ENCODE results near the gene HS3ST3A1.

Gene HS3ST3A1

DNA sequence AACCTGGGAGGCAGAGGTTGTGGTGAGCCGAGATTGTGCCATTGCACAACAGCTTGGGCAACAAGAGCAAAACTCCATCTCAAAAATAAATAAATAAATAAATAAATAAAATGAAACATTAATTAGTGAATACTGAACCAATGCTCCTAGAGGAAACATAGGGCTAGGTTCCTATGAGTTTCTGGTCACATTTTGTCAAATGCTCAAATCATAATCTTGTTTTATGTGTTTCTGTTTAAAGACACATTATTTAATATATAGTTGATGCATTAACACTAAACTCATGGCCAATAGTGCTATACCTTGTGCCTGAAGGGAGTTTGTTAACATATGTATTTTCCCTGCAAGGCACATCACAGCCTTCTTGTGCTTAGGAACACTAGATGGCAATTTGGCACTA lies 66.8 kb downstream of the HS3ST3A1 start:
- H4K20me1 ChIP-seq (ENCODE audit: control insufficient read depth, insufficient read depth, low read depth, low read length), result no peaks in the 10 kb centered on the region
- H3K27me3 ChIP-seq (ENCODE audit: control insufficient read depth, low read length), result no peaks in the 10 kb centered on the region
- TF ChIP-seq, protein P1, sequence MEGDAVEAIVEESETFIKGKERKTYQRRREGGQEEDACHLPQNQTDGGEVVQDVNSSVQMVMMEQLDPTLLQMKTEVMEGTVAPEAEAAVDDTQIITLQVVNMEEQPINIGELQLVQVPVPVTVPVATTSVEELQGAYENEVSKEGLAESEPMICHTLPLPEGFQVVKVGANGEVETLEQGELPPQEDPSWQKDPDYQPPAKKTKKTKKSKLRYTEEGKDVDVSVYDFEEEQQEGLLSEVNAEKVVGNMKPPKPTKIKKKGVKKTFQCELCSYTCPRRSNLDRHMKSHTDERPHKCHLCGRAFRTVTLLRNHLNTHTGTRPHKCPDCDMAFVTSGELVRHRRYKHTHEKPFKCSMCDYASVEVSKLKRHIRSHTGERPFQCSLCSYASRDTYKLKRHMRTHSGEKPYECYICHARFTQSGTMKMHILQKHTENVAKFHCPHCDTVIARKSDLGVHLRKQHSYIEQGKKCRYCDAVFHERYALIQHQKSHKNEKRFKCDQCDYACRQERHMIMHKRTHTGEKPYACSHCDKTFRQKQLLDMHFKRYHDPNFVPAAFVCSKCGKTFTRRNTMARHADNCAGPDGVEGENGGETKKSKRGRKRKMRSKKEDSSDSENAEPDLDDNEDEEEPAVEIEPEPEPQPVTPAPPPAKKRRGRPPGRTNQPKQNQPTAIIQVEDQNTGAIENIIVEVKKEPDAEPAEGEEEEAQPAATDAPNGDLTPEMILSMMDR (IDR thresholded peaks at IDR 0.05; ENCODE audit: low read depth, low read length, poor library complexity, severe bottlenecking), result no peak
- no peak for TF ChIP-seq EZH2phosphoT487 (IDR thresholded peaks at IDR 0.05; ENCODE audit: borderline replicate concordance, low read length)
- no peak overlapping the region for H3K27ac ChIP-seq (ENCODE audit: low read depth, low read length)
- peaks cover 3% of the 10 kb centered on the region; the same call in 1 of the 2 replicates for H3K9me3 ChIP-seq (ENCODE audit: control insufficient read depth, insufficient read depth, low read length)
- H3K4me2 ChIP-seq (ENCODE audit: low read length), result no peak overlapping the region
- H3K9me2 ChIP-seq (replicated peaks; ENCODE audit: control insufficient read depth, low read length), result no peaks in the 10 kb centered on the region
- no peaks in the 10 kb centered on the region for H3K79me2 ChIP-seq (ENCODE audit: control insufficient read depth, low read length)
- H3K4me3 ChIP-seq (ENCODE audit: low read length), result no peak overlapping the region
- H3F3A ChIP-seq (ENCODE audit: control insufficient read depth, insufficient read depth), result no peaks in the 10 kb centered on the region
- H3K4me1 ChIP-seq (ENCODE audit: control insufficient read depth, low read length), result no peaks in the 10 kb centered on the region
- no peaks in the 10 kb centered on the region for H3K36me3 ChIP-seq (ENCODE audit: control insufficient read depth, low read length)

DNA sequence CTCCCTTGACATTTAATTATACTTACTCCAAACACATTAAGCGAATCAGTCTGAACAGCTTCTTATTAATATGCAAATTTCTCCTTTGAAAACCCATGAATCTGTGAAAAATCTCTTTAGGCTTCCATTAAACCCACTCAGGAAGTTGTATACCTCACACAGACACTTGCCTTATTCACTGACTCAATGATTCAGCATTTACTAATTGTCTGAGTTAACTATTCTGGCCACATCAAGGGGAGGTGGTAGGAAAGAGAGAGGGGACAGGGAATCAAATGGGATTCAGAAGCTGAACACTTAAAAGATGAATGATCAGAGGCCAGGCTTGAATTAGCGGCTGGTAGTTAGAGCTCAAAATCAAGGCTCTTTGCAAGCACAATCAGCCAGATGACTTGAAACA lies 70.0 kb downstream of the HS3ST3A1 start:
- Histone ChIP-seq H3K9me3 (ENCODE audit: control insufficient read depth, insufficient read depth, low read length) (peaks cover 3% of the 10 kb centered on the region; the same call in 1 of the 2 replicates), H3K4me2 (ENCODE audit: low read length) (no peak overlapping the region), H3K79me2 (ENCODE audit: control insufficient read depth, low read length) (no peaks in the 10 kb centered on the region), H3F3A (ENCODE audit: control insufficient read depth, insufficient read depth) (no peaks in the 10 kb centered on the region), H3K4me1 (ENCODE audit: control insufficient read depth, low read length) (no peaks in the 10 kb centered on the region), H4K20me1 (ENCODE audit: control insufficient read depth, insufficient read depth, low read depth, low read length) (no peaks in the 10 kb centered on the region), H3K9me2 (replicated peaks; ENCODE audit: control insufficient read depth, low read length) (no peaks in the 10 kb centered on the region), H3K36me3 (ENCODE audit: control insufficient read depth, low read length) (no peaks in the 10 kb centered on the region), H3K27me3 (ENCODE audit: control insufficient read depth, low read length) (no peaks in the 10 kb centered on the region), H3K4me3 (ENCODE audit: low read length) (no peak overlapping the region), H3K27ac (ENCODE audit: low read depth, low read length) (no peak overlapping the region)
- TF ChIP-seq, protein P1 (IDR thresholded peaks at IDR 0.05; ENCODE audit: low read depth, low read length, poor library complexity, severe bottlenecking), result no peak
- no peak for TF ChIP-seq EZH2phosphoT487 (IDR thresholded peaks at IDR 0.05; ENCODE audit: borderline replicate concordance, low read length)

DNA sequence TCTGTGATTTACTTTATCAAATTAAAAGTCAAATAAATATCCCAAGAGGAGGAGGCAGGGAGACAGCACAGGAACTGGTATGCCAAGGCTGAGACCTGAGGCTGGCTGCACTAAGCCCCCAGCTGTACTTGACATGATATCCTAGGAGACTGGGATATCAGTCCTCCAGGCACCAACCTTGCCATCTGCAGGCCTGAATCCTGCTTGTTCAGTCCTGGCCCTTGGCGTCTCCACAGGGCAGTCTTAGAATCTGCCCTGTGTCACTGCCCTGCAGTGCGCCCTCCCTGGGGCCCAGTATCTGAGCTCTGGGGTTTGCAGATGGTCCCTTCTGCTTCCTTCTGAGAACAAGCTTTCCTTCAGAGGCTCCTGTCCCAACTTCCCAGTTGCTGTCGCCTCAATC lies 75.9 kb downstream of the HS3ST3A1 start:
- H3F3A ChIP-seq (ENCODE audit: control insufficient read depth, insufficient read depth), result no peaks in the 10 kb centered on the region

More for the DNA sequence above, 75.9 kb downstream of the HS3ST3A1 start:
- Histone ChIP-seq H3K27ac (ENCODE audit: low read depth, low read length) (no peak overlapping the region), H3K9me2 (replicated peaks; ENCODE audit: control insufficient read depth, low read length) (no peaks in the 10 kb centered on the region), H3K27me3 (ENCODE audit: control insufficient read depth, low read length) (no peaks in the 10 kb centered on the region), H3K4me2 (ENCODE audit: low read length) (no peak overlapping the region), H3K36me3 (ENCODE audit: control insufficient read depth, low read length) (no peaks in the 10 kb centered on the region), H4K20me1 (ENCODE audit: control insufficient read depth, insufficient read depth, low read depth, low read length) (no peaks in the 10 kb centered on the region), H3K79me2 (ENCODE audit: control insufficient read depth, low read length) (no peaks in the 10 kb centered on the region), H3K4me3 (ENCODE audit: low read length) (no peak overlapping the region), H3K4me1 (ENCODE audit: control insufficient read depth, low read length) (no peaks in the 10 kb centered on the region), H3K9me3 (ENCODE audit: control insufficient read depth, insufficient read depth, low read length) (no peaks in the 10 kb centered on the region)
- TF ChIP-seq EZH2phosphoT487 (IDR thresholded peaks at IDR 0.05; ENCODE audit: borderline replicate concordance, low read length), result no peak
- TF ChIP-seq, protein P1 (IDR thresholded peaks at IDR 0.05; ENCODE audit: low read depth, low read length, poor library complexity, severe bottlenecking), result no peak

Measured in DOHH2 (cell line).